ENCODE measurements around the gene TNFRSF9.

Gene TNFRSF9

GRCh38 chr1:7890853-7891252 is 49.8 kb downstream of the TNFRSF9 start:
- no peaks in the 10 kb centered on the region for H3K4me1 Mint-ChIP-seq
- peaks cover 0 to 2% of the 10 kb centered on the region in 2 donors for H3K36me3 Mint-ChIP-seq
- no peak overlapping the region for H3K4me3 Mint-ChIP-seq
- no peak for ATAC-seq (replicated peaks)
- H3K27ac Mint-ChIP-seq: no peak overlapping the region
- no peak for DNase-seq
- peaks cover 0 to 6% of the 10 kb centered on the region in 2 donors for H3K9me3 Mint-ChIP-seq
- peaks cover 22 to 39% of the 10 kb centered on the region in 2 donors for H3K27me3 Mint-ChIP-seq

GRCh38 chr1:7888248-7889081 is 52.2 kb downstream of the TNFRSF9 start:
- DNase-seq (no peak), ATAC-seq (replicated peaks) (no peak)
- H3K27ac Mint-ChIP-seq: no peak overlapping the region
- H3K9me3 Mint-ChIP-seq: peaks cover 6 to 7% of the 10 kb centered on the region in 2 donors
- peaks cover 0 to 2% of the 10 kb centered on the region in 2 donors for H3K4me1 Mint-ChIP-seq
- peaks cover 0 to 4% of the 10 kb centered on the region in 2 donors for H3K36me3 Mint-ChIP-seq
- H3K4me3 Mint-ChIP-seq: no peak overlapping the region
- H3K27me3 Mint-ChIP-seq: peaks cover 37 to 55% of the 10 kb centered on the region in 2 donors

- Mint-ChIP-seq H3K27me3 (peaks cover 37 to 55% of the 10 kb centered on the region in 2 donors), H3K4me1 (peaks cover 0 to 2% of the 10 kb centered on the region in 2 donors), H3K4me3 (no peak overlapping the region), H3K36me3 (peaks cover 0 to 4% of the 10 kb centered on the region in 2 donors), H3K9me3 (peaks cover 6 to 7% of the 10 kb centered on the region in 2 donors), H3K27ac (no peak overlapping the region)
- ATAC-seq (replicated peaks) (no peak), DNase-seq (no peak)
Observed at GRCh38 chr1:7886405-7886745, 54.3 kb downstream of the TNFRSF9 start.

- no peak overlapping the region for H3K27ac Mint-ChIP-seq
- peaks cover 4 to 7% of the 10 kb centered on the region in 2 donors for H3K9me3 Mint-ChIP-seq
- DNase-seq (peak; percentile 5), ATAC-seq (replicated peaks) (peak; percentile 45 to 47)
- peaks cover 0 to 4% of the 10 kb centered on the region in 2 donors for H3K36me3 Mint-ChIP-seq
- peaks cover 0 to 2% of the 10 kb centered on the region in 2 donors for H3K4me1 Mint-ChIP-seq
- no peak overlapping the region for H3K4me3 Mint-ChIP-seq
- H3K27me3 Mint-ChIP-seq: peaks cover 37 to 51% of the 10 kb centered on the region in 2 donors
Observed at GRCh38 chr1:7885513-7886404, 54.9 kb downstream of the TNFRSF9 start.

GRCh38 chr1:7884757-7885156 is 55.9 kb downstream of the TNFRSF9 start:
- DNase-seq: no peak
- Mint-ChIP-seq H3K9me3 (peaks cover 0 to 7% of the 10 kb centered on the region in 2 donors), H3K36me3 (peaks cover 0 to 4% of the 10 kb centered on the region in 2 donors), H3K4me1 (peaks cover 0 to 2% of the 10 kb centered on the region in 2 donors), H3K4me3 (no peak overlapping the region), H3K27ac (no peak overlapping the region), H3K27me3 (peaks cover 34 to 42% of the 10 kb centered on the region in 2 donors)
- no peak for ATAC-seq (replicated peaks)

- Mint-ChIP-seq H3K4me1 (no peaks in the 10 kb centered on the region), H3K9me3 (peaks cover 3 to 10% of the 10 kb centered on the region in 2 donors), H3K36me3 (no peaks in the 10 kb centered on the region), H3K4me3 (no peak overlapping the region), H3K27me3 (peaks cover 25% of the 10 kb centered on the region in 2 donors), H3K27ac (no peak overlapping the region)
- no peak for ATAC-seq (replicated peaks)
- DNase-seq: no peak
Observed at GRCh38 chr1:7879228-7879627, 61.4 kb downstream of the TNFRSF9 start.

GRCh38 chr1:7878027-7878426 is 62.6 kb downstream of the TNFRSF9 start:
- Mint-ChIP-seq H3K4me1 (no peaks in the 10 kb centered on the region), H3K4me3 (no peak overlapping the region), H3K27me3 (peaks cover 30 to 37% of the 10 kb centered on the region in 2 donors), H3K36me3 (no peaks in the 10 kb centered on the region), H3K27ac (no peak overlapping the region), H3K9me3 (peaks cover 3 to 10% of the 10 kb centered on the region in 2 donors)
- no peak for ATAC-seq (replicated peaks)
- no peak for DNase-seq

- Mint-ChIP-seq H3K4me3 (no peak overlapping the region), H3K27me3 (peaks cover 26 to 37% of the 10 kb centered on the region in 2 donors), H3K27ac (no peak overlapping the region), H3K9me3 (peaks cover 3 to 10% of the 10 kb centered on the region in 2 donors), H3K4me1 (no peaks in the 10 kb centered on the region), H3K36me3 (no peaks in the 10 kb centered on the region)
- no peak for DNase-seq
- ATAC-seq (replicated peaks): no peak
Observed at GRCh38 chr1:7873801-7874795, 66.5 kb downstream of the TNFRSF9 start.

- Mint-ChIP-seq H3K36me3 (no peaks in the 10 kb centered on the region), H3K4me1 (no peaks in the 10 kb centered on the region), H3K9me3 (peaks cover 0 to 3% of the 10 kb centered on the region in 2 donors)
Observed at GRCh38 chr1:7871136-7871535, 69.5 kb downstream of the TNFRSF9 start.

GRCh38 chr1:7869136-7869920 is 71.3 kb downstream of the TNFRSF9 start:
- Mint-ChIP-seq H3K4me1 (no peaks in the 10 kb centered on the region), H3K27ac (no peak overlapping the region), H3K36me3 (no peaks in the 10 kb centered on the region), H3K27me3 (peaks cover 6 to 15% of the 10 kb centered on the region in 2 donors), H3K4me3 (no peak overlapping the region), H3K9me3 (peaks cover 0 to 1% of the 10 kb centered on the region in 2 donors)
- DNase-seq: no peak
- no peak for ATAC-seq (replicated peaks)

More at GRCh38 chr1:7871136-7871535, 69.5 kb downstream of the TNFRSF9 start:
- DNase-seq (no peak), ATAC-seq (replicated peaks) (no peak)
- Mint-ChIP-seq H3K27ac (peak overlapping the region; percentile 48), H3K4me3 (no peak overlapping the region), H3K27me3 (peaks cover 18 to 30% of the 10 kb centered on the region in 2 donors)

GRCh38 chr1:7868070-7868780 is 72.4 kb downstream of the TNFRSF9 start:
- Mint-ChIP-seq H3K4me3 (no peak overlapping the region), H3K4me1 (no peaks in the 10 kb centered on the region), H3K27me3 (peaks cover 0 to 7% of the 10 kb centered on the region in 2 donors), H3K36me3 (no peaks in the 10 kb centered on the region), H3K9me3 (peaks cover 0 to 1% of the 10 kb centered on the region in 2 donors), H3K27ac (no peak overlapping the region)
- DNase-seq: no peak
- no peak for ATAC-seq (replicated peaks)

GRCh38 chr1:7865978-7866377 is 74.7 kb downstream of the TNFRSF9 start:
- Mint-ChIP-seq H3K4me3 (no peak overlapping the region), H3K36me3 (no peaks in the 10 kb centered on the region)

More at GRCh38 chr1:7865978-7866377, 74.7 kb downstream of the TNFRSF9 start:
- DNase-seq (no peak), ATAC-seq (replicated peaks) (no peak)
- peaks cover 0 to 5% of the 10 kb centered on the region in 2 donors for H3K27me3 Mint-ChIP-seq
- no peak overlapping the region for H3K27ac Mint-ChIP-seq
- H3K4me1 Mint-ChIP-seq: no peaks in the 10 kb centered on the region
- peaks cover 0 to 1% of the 10 kb centered on the region in 2 donors for H3K9me3 Mint-ChIP-seq
